VCaP (cell line): ENCODE data around the gene CCDC102B.

Experiments
- H3K27ac ChIP-seq: fragments of 450-650 bp; 2 replicates; pipeline ENCODE4 v1.5.1; 2017
- TF ChIP-seq, protein P1 (sequence below): fragments of 450-650 bp; conservative IDR thresholded peaks from 2 replicates; pipeline ENCODE4 v1.5.1; 2017; ENCODE audit warnings: mild to moderate bottlenecking, moderate library complexity

Gene CCDC102B

DNA sequence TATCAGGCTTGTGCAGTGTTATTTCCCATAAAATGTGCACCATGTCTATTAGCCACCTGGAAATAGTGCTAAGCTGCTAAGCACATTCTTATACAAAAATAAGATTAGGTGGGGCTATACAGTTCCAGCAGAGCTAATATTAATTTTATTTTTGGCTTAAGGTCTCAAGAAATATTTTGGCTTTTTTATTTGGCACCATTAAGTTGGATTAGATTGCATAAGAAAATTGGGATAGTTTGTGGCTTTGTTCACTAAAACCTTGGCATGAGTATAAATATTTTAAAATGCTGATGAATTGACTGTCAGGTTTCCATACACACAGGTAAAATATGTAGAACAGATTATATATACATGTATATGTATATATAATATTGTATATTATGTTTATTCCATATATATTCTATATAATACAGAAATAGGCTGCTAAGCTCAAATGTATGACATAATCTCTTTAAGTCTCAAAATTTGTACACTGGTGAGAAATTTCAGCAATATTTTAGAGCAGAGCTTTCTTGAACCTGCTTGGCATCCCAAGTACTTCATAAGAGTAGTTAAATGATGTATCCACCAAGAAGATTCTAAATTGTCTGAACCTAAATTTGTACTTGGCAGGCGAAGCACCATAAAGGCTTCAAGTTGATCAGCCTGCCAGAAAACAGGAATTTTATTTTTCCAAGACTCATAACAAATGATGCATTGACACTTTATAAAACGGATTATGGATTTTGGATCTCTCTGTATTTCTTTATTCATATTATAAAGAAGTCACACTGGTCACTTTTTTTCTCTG lies 32.6 kb downstream of the CCDC102B start:
- TF ChIP-seq, protein P1, sequence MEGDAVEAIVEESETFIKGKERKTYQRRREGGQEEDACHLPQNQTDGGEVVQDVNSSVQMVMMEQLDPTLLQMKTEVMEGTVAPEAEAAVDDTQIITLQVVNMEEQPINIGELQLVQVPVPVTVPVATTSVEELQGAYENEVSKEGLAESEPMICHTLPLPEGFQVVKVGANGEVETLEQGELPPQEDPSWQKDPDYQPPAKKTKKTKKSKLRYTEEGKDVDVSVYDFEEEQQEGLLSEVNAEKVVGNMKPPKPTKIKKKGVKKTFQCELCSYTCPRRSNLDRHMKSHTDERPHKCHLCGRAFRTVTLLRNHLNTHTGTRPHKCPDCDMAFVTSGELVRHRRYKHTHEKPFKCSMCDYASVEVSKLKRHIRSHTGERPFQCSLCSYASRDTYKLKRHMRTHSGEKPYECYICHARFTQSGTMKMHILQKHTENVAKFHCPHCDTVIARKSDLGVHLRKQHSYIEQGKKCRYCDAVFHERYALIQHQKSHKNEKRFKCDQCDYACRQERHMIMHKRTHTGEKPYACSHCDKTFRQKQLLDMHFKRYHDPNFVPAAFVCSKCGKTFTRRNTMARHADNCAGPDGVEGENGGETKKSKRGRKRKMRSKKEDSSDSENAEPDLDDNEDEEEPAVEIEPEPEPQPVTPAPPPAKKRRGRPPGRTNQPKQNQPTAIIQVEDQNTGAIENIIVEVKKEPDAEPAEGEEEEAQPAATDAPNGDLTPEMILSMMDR = no peak
- H3K27ac ChIP-seq = no peak overlapping the region

DNA sequence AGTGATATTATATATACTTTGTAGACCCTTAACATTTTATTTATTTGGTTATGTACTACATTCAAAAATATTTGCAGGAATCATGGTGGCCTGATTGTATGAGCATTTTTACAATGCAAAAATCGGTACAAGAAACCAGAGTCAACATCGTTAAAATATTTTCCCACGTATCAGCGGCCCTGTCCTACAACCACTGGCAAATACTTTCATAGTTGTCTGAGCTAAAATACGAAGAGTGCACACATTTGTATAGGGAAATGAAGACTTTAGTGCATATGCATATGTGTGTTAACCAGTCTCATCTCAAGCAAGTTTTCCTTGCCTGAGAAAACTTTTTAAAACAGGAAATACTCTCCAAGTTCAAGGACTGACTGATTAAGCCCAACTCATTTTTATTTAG lies 35.9 kb downstream of the CCDC102B start:
- H3K27ac ChIP-seq = no peak overlapping the region
- TF ChIP-seq, protein P1 = no peak

DNA sequence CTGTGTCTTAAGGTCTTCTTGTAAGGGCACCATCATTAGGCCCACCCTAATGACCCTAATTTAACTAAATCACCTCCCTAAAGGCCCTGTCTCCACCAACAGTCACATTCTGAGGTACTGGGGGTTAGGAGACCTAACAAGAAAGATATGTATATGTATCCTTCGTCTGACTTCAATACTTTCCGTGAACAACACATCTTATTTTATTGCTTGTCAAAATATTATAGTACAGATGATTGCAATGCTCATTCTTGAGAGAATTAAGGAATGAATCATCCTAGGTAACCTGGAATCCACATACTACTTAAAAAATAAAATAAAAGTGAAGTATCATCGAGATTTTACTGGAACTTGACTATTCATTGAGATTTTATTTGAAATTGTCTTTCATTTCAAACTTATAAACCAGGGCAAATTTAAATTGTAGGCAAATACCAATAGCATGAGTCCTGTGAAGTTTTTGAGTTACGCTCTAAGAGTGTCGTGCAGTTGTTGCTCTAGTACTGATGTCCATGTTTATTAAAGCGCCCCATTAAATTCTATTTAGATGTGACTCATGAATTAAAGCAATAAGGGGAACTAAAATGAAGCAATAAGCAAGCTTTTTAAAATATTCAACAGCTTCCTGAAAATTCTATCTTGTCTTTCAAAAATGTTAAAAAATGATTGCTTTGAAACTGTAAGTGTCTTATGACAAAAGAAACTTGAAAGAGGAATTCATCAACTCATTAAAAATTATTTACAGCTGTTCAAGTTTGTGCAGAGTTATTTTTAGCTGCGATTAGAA lies 40.0 kb downstream of the CCDC102B start:
- no peak overlapping the region for H3K27ac ChIP-seq
- TF ChIP-seq, protein P1 = no peak

DNA sequence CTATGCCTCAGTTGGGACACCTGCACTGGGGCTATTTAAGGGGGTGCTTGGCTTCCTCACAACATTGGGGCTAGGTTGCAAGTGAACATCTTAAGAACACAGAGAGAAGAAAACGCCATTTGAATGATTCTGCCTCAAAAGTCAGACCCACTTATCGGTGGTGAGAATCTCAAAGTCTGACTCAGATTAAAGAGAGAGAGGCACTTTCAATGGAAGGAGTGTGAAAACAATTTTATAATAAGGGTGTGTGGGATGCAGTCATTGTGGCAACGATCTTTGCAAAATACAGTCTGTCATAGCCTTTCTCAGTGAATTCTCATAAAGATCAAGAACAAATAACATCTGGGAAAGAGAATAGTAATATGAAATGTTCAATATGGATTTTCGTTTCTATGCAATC lies 41.8 kb downstream of the CCDC102B start:
- TF ChIP-seq, protein P1 = no peak

DNA sequence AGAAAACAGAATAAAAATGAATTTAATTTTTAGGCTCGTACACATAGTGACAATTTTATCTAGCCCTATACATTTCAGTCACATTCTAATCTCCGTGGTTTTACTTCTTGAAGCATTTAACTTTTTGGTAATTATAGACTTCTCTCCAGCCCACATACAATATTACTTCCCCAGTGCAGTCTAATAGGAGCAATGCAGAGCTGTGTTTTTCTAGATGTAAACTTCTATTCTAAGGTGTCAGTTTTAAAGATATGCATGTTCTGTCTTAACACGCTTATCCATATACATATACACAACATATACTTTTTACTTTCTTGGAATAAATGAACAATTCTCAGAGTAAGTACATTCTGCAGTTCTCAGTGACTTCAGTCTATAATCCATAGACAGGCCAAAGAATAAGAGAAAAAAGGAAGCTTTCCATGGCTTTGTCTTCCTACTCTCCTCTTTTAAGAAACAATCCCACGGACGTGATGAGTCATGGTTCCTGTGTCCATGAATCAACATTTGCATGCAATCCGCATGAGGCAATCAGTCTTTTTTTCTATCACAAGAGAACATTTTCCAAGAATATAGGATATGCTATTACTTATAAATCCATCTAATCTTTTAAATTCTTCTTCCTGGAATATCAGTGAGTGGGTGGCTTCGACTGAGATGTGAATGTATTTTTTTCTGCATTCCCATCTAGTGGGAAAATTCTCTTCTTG lies 42.8 kb downstream of the CCDC102B start:
- H3K27ac ChIP-seq = no peak overlapping the region
- TF ChIP-seq, protein P1 = no peak

More for the DNA sequence above, 41.8 kb downstream of the CCDC102B start:
- H3K27ac ChIP-seq = no peak overlapping the region

DNA sequence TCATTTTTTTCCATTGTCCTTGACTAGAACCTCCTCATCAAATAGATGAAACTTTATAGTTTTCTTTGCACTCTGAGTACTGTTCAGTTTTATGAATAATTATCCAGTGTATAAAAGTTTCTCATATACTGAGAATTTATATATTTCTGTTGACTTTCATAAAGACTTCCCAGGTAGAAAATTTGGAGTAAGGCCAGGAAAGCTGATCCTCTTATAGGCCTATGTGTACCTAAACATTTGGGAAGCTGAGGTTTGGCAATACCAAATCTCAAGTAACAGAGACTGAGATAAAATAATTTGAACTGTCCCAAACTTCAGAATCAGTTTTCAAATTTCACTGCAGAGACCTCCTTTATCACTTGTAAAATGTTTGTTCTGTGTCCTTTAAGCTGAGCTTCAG lies 43.4 kb downstream of the CCDC102B start:
- TF ChIP-seq, protein P1 = no peak
- H3K27ac ChIP-seq = no peak overlapping the region

DNA sequence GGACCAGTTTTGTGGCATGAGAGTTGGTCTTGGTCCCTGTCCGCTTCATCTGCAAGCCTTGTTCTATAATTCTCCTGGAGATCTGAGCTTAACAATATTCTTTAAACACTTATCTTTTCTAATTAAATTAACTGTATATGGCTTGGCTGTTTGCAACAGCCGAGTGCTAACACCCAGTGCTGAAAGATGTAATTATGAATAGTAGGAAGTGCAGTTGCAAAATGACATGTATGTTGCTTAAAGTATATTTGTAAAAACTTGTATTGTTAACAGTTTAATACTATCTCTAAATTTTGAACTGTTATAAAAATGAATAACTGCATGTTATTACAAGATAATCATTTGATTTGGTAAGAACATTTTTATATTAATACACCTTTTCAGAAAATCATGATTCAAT lies 45.1 kb downstream of the CCDC102B start:
- H3K27ac ChIP-seq = no peak overlapping the region
- TF ChIP-seq, protein P1 = no peak
